ENCODE measurements around the gene ATP6V0E2.
"Not testable (repeated sequence)": the region's sequence is repeated elsewhere in the genome, so short reads cannot be mapped to it uniquely, and the experiment has no call there.

Gene ATP6V0E2

GRCh38 chr7:149873074-149873969, at the start of gene ATP6V0E2:
Gene ATP6V0E2, plus strand, starts transcription at chr7:149873969. Its CDS starts 97 bp downstream, at chr7:149874066.
- peak; percentile 76 to 77 for DNase-seq (ENCODE audit: low read depth in 2 of 2)

- no peak for DNase-seq (ENCODE audit: low read depth in 2 of 2)
These were observed 49.4 kb upstream of the ATP6V0E2 start for GRCh38 chr7:149824301-149824741.

GRCh38 chr7:149824748-149825566, 48.8 kb upstream of the ATP6V0E2 start:
- no peak for DNase-seq (ENCODE audit: low read depth in 2 of 2)

GRCh38 chr7:149825567-149826343, 48.0 kb upstream of the ATP6V0E2 start:
- no peak for DNase-seq (ENCODE audit: low read depth in 2 of 2)

GRCh38 chr7:149826344-149827088, 47.3 kb upstream of the ATP6V0E2 start:
- no peak for DNase-seq (ENCODE audit: low read depth in 2 of 2)

GRCh38 chr7:149827089-149827981, 46.4 kb upstream of the ATP6V0E2 start:
- no peak for DNase-seq (ENCODE audit: low read depth in 2 of 2)

- no peak for DNase-seq (ENCODE audit: low read depth in 2 of 2)
These were observed 45.1 kb upstream of the ATP6V0E2 start for GRCh38 chr7:149828357-149829309.

- not testable (repeated sequence) for DNase-seq (ENCODE audit: low read depth in 2 of 2)
These were observed 43.2 kb upstream of the ATP6V0E2 start for GRCh38 chr7:149830527-149830926.

- DNase-seq (ENCODE audit: low read depth in 2 of 2) = no peak
These were observed 42.6 kb upstream of the ATP6V0E2 start for GRCh38 chr7:149830997-149831740.

GRCh38 chr7:149831741-149832219, 42.0 kb upstream of the ATP6V0E2 start:
- no peak for DNase-seq (ENCODE audit: low read depth in 2 of 2)

- DNase-seq (ENCODE audit: low read depth in 2 of 2) = no peak
These were observed 41.3 kb upstream of the ATP6V0E2 start for GRCh38 chr7:149832332-149833041.

- no peak for DNase-seq (ENCODE audit: low read depth in 2 of 2)
These were observed 40.2 kb upstream of the ATP6V0E2 start for GRCh38 chr7:149833495-149834130.

GRCh38 chr7:149834601-149835000, 39.2 kb upstream of the ATP6V0E2 start:
- DNase-seq (ENCODE audit: low read depth in 2 of 2) = no peak

- no peak for DNase-seq (ENCODE audit: low read depth in 2 of 2)
These were observed 37.3 kb upstream of the ATP6V0E2 start for GRCh38 chr7:149836434-149836833.

- no peak for DNase-seq (ENCODE audit: low read depth in 2 of 2)
These were observed 36.1 kb upstream of the ATP6V0E2 start for GRCh38 chr7:149837564-149838223.
